PC-3 (cell line): ENCODE results near the gene FOXO3. TPM values are rescaled to one million over a fixed set of nuclear protein-coding genes. Genes with fewer than 3 reads are reported as not detected.

ENCODE experiments used
- ATAC-seq: fragments of 200-7000 bp; cut with Tn5 transposase; 2 replicates; pipeline ENCODE4 v1.9.1; 2020; ENCODE audit warnings: mild to moderate bottlenecking, moderate library complexity
- BruUV-seq: library from RNA; stranded (reverse); fragments of 400-500 nt; replicated peaks from 2 replicates; lab custom pipeline; 2021; lab: Mats Ljungman, UMichigan
- CTCF ChIA-PET: fragments of 300-600 bp; sonication (Branson Sonifier 250); formaldehyde crosslinking; loops from one replicate; lab custom pipeline; 2022; ENCODE audit warnings: antibody characterized with exemption; lab: Charles Lee
- POLR2A ChIA-PET: fragments of 300-600 bp; sonication (Branson Sonifier 250); formaldehyde crosslinking; loops from one replicate; lab custom pipeline; 2022; ENCODE audit warnings: antibody characterized with exemption; ENCODE audit not compliant: unreplicated experiment; lab: Charles Lee
- DNase-seq: peaks from one replicate; pipeline ENCODE4 v3.0.0-alpha.2; 2015
- H2AFZ ChIP-seq: fragments of 300-600 bp; sonication (generic); 2 replicates; pipeline ENCODE4 v1.6.0; 2016; ENCODE audit warnings: antibody characterized with exemption, low read length
- H3F3A ChIP-seq: fragments of 300-600 bp; sonication (generic); one replicate; pipeline ENCODE4 v1.6.0; 2017; ENCODE audit warnings: antibody characterized with exemption, low read length, control low read depth, mild to moderate bottlenecking; ENCODE audit not compliant: unreplicated experiment
- H3K27ac ChIP-seq: fragments of 300-600 bp; sonication (generic); 2 replicates; pipeline ENCODE4 v1.5.1; 2016; ENCODE audit warnings: mild to moderate bottlenecking, low read length
- H3K27me3 ChIP-seq: fragments of 300-600 bp; sonication (generic); 2 replicates; pipeline ENCODE4 v1.6.1; 2016; ENCODE audit warnings: low read length, mixed read lengths
- H3K36me3 ChIP-seq: fragments of 300-600 bp; sonication (generic); 2 replicates; pipeline ENCODE4 v1.6.1; 2016; ENCODE audit warnings: low read depth, mixed run types, low read length, mixed read lengths
- H3K4me1 ChIP-seq: fragments of 300-600 bp; sonication (generic); 2 replicates; pipeline ENCODE4 v1.5.1; 2016; ENCODE audit warnings: low read length; ENCODE audit not compliant: insufficient read depth
- H3K4me2 ChIP-seq: fragments of 300-600 bp; sonication (generic); 2 replicates; pipeline ENCODE4 v1.6.0; 2016; ENCODE audit warnings: low read length
- H3K4me3 ChIP-seq: fragments of 300-600 bp; sonication (generic); 2 replicates; pipeline ENCODE4 v1.5.1; 2016; ENCODE audit warnings: mild to moderate bottlenecking, low read length, mixed read lengths
- H3K79me2 ChIP-seq: fragments of 300-600 bp; sonication (generic); 2 replicates; pipeline ENCODE4 v1.6.1; 2017; ENCODE audit warnings: low read length, mixed read lengths
- H3K9ac ChIP-seq: fragments of 300-600 bp; sonication (generic); 2 replicates; pipeline ENCODE4 v1.6.0; 2016; ENCODE audit warnings: mild to moderate bottlenecking, low read length
- H3K9me2 ChIP-seq: fragments of 300-600 bp; sonication (generic); replicated peaks from 2 replicates; pipeline ENCODE4 v1.6.1; 2016; ENCODE audit warnings: mixed run types, low read length, mixed read lengths
- H3K9me3 ChIP-seq: fragments of 300-600 bp; sonication (generic); 2 replicates; pipeline ENCODE4 v1.6.1; 2016; ENCODE audit warnings: low read length, mixed read lengths
- H4K20me1 ChIP-seq: fragments of 300-600 bp; sonication (generic); 2 replicates; pipeline ENCODE4 v1.6.1; 2016; ENCODE audit warnings: low read length, mixed read lengths
- EZH2 ChIP-seq: fragments of 300-600 bp; sonication (generic); IDR thresholded peaks from one replicate; pipeline ENCODE4 v1.6.1; 2017; ENCODE audit warnings: antibody characterized with exemption, mild to moderate bottlenecking, low read length; ENCODE audit not compliant: unreplicated experiment
- EZH2phosphoT487 ChIP-seq: fragments of 300-600 bp; sonication (generic); IDR thresholded peaks from 2 replicates; pipeline ENCODE4 v1.6.1; 2018; ENCODE audit warnings: mild to moderate bottlenecking, antibody characterized with exemption, low read length, borderline replicate concordance
- intact Hi-C: fragments of 100-400 bp; cut with micrococcal nuclease; formaldehyde crosslinking; loops from 2 replicates; pipeline ENCODE4 v1.9.0; 2023
- total RNA-seq: library from RNA; depleted of rRNA; stranded (reverse); fragments of >200 nt; gene quantifications from 2 replicates; pipeline ENCODE4 v1.2.3, GENCODE V29; 2014
- TF ChIP-seq, protein P1 (sequence below): fragments of 300-600 bp; sonication (generic); conservative IDR thresholded peaks from 2 replicates; pipeline ENCODE4 v1.5.1; 2017; ENCODE audit warnings: antibody characterized with exemption, low read depth, mild to moderate bottlenecking, low read length

The FOXO3 gene
- total RNA-seq, 1 experiment from 2014 or later: 12.8 TPM

DNA sequence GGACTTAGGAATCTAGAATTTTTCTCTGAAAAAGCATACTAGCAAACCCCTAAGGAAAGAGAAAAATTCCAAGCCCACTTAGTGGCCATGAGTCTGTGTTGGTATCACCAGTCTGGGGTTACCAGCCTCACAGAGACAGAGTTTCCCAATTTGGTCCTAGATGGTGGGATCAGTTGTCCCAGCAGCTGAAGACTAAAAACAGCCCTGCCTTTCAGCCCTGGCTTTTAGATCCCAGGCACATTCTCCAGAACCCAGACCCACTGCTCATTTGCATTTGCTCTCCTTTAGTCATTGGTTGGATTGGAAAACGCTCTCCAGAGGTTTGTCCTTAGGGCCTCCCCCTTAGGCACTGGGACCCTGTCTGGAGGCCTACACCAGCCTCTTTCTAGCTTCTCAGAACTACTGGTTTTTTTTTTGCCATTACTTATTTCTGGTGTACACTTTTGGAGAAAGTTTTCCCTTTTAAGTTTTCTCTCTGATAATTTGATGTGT is 39.1 kb upstream of the FOXO3 start:
- intact Hi-C loops: no loop called here
- ChIA-PET POLR2A (no interaction called here), CTCF (no interaction called here)

DNA sequence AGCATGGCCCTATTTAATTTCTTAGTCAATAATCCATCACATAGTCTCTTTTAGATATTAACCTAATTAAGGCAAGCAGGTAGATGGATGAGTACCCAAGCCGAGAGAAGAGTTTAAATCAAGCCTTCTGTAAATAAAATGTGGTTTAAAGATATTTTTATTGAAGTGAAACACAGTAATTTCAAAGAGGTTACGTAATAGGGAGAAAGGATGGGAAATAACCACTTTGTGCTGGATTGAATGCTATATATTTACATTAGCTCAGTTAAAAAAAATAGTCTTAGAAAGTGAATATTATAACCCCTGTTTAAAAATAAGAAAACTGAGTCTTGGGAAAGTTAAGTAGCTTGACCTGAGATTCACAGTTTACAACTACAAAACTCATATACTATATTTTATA is 37.0 kb upstream of the FOXO3 start:
- TF ChIP-seq, protein P1, sequence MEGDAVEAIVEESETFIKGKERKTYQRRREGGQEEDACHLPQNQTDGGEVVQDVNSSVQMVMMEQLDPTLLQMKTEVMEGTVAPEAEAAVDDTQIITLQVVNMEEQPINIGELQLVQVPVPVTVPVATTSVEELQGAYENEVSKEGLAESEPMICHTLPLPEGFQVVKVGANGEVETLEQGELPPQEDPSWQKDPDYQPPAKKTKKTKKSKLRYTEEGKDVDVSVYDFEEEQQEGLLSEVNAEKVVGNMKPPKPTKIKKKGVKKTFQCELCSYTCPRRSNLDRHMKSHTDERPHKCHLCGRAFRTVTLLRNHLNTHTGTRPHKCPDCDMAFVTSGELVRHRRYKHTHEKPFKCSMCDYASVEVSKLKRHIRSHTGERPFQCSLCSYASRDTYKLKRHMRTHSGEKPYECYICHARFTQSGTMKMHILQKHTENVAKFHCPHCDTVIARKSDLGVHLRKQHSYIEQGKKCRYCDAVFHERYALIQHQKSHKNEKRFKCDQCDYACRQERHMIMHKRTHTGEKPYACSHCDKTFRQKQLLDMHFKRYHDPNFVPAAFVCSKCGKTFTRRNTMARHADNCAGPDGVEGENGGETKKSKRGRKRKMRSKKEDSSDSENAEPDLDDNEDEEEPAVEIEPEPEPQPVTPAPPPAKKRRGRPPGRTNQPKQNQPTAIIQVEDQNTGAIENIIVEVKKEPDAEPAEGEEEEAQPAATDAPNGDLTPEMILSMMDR: no peak
- TF ChIP-seq EZH2 (no peak), EZH2phosphoT487 (no peak)
- ATAC-seq (no peak), DNase-seq (no peak)
- Histone ChIP-seq H3K4me1 (no peaks in the 10 kb centered on the region), H3K9ac (no peak overlapping the region), H3K9me2 (no peaks in the 10 kb centered on the region), H3K4me2 (no peak overlapping the region), H2AFZ (no peak overlapping the region), H3K27ac (no peak overlapping the region), H3K9me3 (no peaks in the 10 kb centered on the region), H3F3A (no peaks in the 10 kb centered on the region), H4K20me1 (no peaks in the 10 kb centered on the region), H3K4me3 (no peak overlapping the region), H3K27me3 (no peaks in the 10 kb centered on the region), H3K36me3 (no peaks in the 10 kb centered on the region), H3K79me2 (no peaks in the 10 kb centered on the region)
- intact Hi-C loops: no loop called here
- ChIA-PET CTCF (interaction anchor here (0.6 kb wide), 1 partner anchor 629 kb away, joined by 4 read pairs; no protein-coding TSS in a partner anchor), POLR2A (no interaction called here)
- no TSS peak for BruUV-seq

More for the DNA sequence above, 39.1 kb upstream of the FOXO3 start:
- H3K9me3 ChIP-seq: no peaks in the 10 kb centered on the region
- no peaks in the 10 kb centered on the region for H3F3A ChIP-seq
- BruUV-seq: no TSS peak
- no peaks in the 10 kb centered on the region for H3K79me2 ChIP-seq
- no peak overlapping the region for H3K27ac ChIP-seq
- H3K4me1 ChIP-seq: no peaks in the 10 kb centered on the region
- no peak overlapping the region for H2AFZ ChIP-seq
- H4K20me1 ChIP-seq: no peaks in the 10 kb centered on the region
- no peaks in the 10 kb centered on the region for H3K36me3 ChIP-seq
- H3K9me2 ChIP-seq: no peaks in the 10 kb centered on the region
- DNase-seq: no peak
- H3K9ac ChIP-seq: no peak overlapping the region
- no peaks in the 10 kb centered on the region for H3K27me3 ChIP-seq
- no peak overlapping the region for H3K4me2 ChIP-seq
- H3K4me3 ChIP-seq: no peak overlapping the region
- TF ChIP-seq, protein P1: no peak
- TF ChIP-seq EZH2phosphoT487 (no peak), EZH2 (no peak)
- ATAC-seq: no peak

DNA sequence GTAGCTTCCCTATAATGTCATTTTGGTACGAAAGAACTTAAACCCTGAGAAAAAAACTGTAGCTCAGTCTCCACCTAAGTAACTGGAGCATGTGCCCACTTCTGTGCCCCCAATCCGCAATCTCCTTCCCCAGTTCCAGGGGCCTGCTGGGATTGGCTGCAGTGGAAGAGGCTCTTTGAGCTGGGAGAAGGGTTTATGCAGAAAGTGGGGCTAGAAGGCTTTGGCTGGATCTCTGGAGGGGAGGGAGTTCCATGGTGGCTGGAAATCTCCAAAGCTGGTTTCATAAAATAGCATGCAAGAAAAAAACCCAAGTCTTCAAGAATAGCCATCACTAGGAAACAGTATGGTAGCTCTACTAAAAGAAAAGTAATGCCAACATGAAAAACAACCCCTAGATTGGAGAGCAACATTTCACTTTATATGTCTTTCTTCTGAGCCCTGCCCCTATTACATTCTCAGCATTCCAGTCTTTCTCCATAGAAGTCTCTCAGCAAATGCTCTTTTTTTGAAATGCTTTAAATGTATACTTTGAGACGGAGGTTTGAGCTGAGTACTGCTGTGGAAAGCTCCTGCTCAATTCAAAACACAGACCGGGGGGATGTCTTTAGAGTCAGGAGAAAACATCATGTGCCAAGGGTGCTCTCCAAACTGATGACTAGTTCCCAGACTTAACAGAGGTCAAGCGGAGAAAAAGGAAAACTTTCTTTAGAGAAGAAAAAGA is 36.0 kb upstream of the FOXO3 start:
- BruUV-seq: no TSS peak

More for the DNA sequence above, 36.0 kb upstream of the FOXO3 start:
- H3K4me3 ChIP-seq: no peak overlapping the region
- ChIA-PET CTCF (no interaction called here), POLR2A (no interaction called here)
- H4K20me1 ChIP-seq: no peaks in the 10 kb centered on the region
- H3K27me3 ChIP-seq: no peaks in the 10 kb centered on the region
- no peak for ATAC-seq
- H3K27ac ChIP-seq: no peak overlapping the region
- no peaks in the 10 kb centered on the region for H3K79me2 ChIP-seq
- intact Hi-C loops: loop anchor here (5.0 kb wide), 1 partner anchor 542 kb away; no protein-coding TSS in a partner anchor
- no peaks in the 10 kb centered on the region for H3F3A ChIP-seq
- DNase-seq: no peak
- H3K9me2 ChIP-seq: no peaks in the 10 kb centered on the region
- TF ChIP-seq EZH2 (no peak), EZH2phosphoT487 (no peak)
- TF ChIP-seq, protein P1: no peak
- H3K9ac ChIP-seq: no peak overlapping the region
- H3K4me2 ChIP-seq: no peak overlapping the region
- no peak overlapping the region for H2AFZ ChIP-seq
- no peaks in the 10 kb centered on the region for H3K36me3 ChIP-seq
- H3K4me1 ChIP-seq: no peaks in the 10 kb centered on the region
- no peaks in the 10 kb centered on the region for H3K9me3 ChIP-seq
